HL-60 (cell line): ENCODE results near the gene OR3A1.
"Not testable (repeated sequence)": the region's sequence is repeated elsewhere in the genome, so short reads cannot be mapped to it uniquely, and the experiment has no call there.

ENCODE experiments used
- CTCF ChIP-seq: IDR thresholded peaks from one replicate; pipeline ENCODE4 v1.5.1; 2011; ENCODE audit warnings: low read length, control low read depth, inconsistent platforms; ENCODE audit not compliant: insufficient read depth
- GABPA ChIP-seq: IDR thresholded peaks from 2 replicates; pipeline ENCODE4 v1.6.1; 2012; ENCODE audit warnings: low read depth
- POLR2AphosphoS5 ChIP-seq: IDR thresholded peaks from 2 replicates; pipeline ENCODE4 v1.6.1; 2012; ENCODE audit warnings: low read depth
- SPI1 ChIP-seq: IDR thresholded peaks from 2 replicates; pipeline ENCODE4 v1.6.1; 2012; ENCODE audit warnings: low read depth, mild to moderate bottlenecking, borderline replicate concordance

GRCh38 chr17:3244841-3245240 is 53.3 kb downstream of the OR3A1 start:
- TF ChIP-seq CTCF, GABPA, POLR2AphosphoS5, SPI1: not testable (repeated sequence)
